ENCODE measurements around the gene LRP2BP. TPM values are rescaled to one million over a fixed set of nuclear protein-coding genes. Genes with fewer than 3 reads are reported as not detected.

The LRP2BP gene
- total RNA-seq, 1 donor from 2014 or later = 0.27 TPM

GRCh38 chr4:185357733-185358440 is 37.8 kb downstream of the LRP2BP start:
- no peaks in the 10 kb centered on the region for H4K20me1 ChIP-seq (ENCODE audit: insufficient read depth, low read length)
- H3K27me3 ChIP-seq (ENCODE audit: insufficient read depth, low read length) = no peaks in the 10 kb centered on the region
- H3K27ac ChIP-seq (ENCODE audit: low read depth, low read length) = peak overlapping the region; percentile 94
- peaks cover 2% of the 10 kb centered on the region for H3K9me3 Mint-ChIP-seq (ENCODE audit: unreplicated experiment)
- peaks cover 7% of the 10 kb centered on the region for H3K36me3 Mint-ChIP-seq (ENCODE audit: low read depth, unreplicated experiment)
- no peaks in the 10 kb centered on the region for H3K9me3 ChIP-seq (ENCODE audit: insufficient read depth, low read depth, low read length)
- peaks cover under 1% of the 10 kb centered on the region for H3K36me3 ChIP-seq (ENCODE audit: insufficient read depth, low read length)
- peaks cover 36% of the 10 kb centered on the region for H3K4me1 ChIP-seq (ENCODE audit: insufficient read depth, low read length)
- no peak overlapping the region for H3K9ac ChIP-seq (ENCODE audit: low read length)
- peak overlapping the region; percentile 95 for H3K27ac Mint-ChIP-seq (ENCODE audit: unreplicated experiment)
- FAIRE-seq = peak; percentile 32
- no peaks in the 10 kb centered on the region for H3K27me3 Mint-ChIP-seq (ENCODE audit: low read depth, unreplicated experiment)
- H3K79me2 ChIP-seq (ENCODE audit: insufficient read depth, low read length) = no peaks in the 10 kb centered on the region
- H3K4me3 Mint-ChIP-seq (ENCODE audit: unreplicated experiment) = no peak overlapping the region
- no peak overlapping the region for H3K4me2 ChIP-seq (ENCODE audit: low read length)
- H2AFZ ChIP-seq (ENCODE audit: low read depth, low read length) = no peak overlapping the region
- no peak overlapping the region for H3K4me3 ChIP-seq (ENCODE audit: insufficient read depth, low read depth, low read length)
- peaks cover 27% of the 10 kb centered on the region for H3K4me1 Mint-ChIP-seq (ENCODE audit: low read depth, unreplicated experiment)
- TF ChIP-seq CTCF (IDR thresholded peaks at IDR 0.05; ENCODE audit: insufficient read depth, low read depth, low read length) (no peak), EZH2 (IDR thresholded peaks at IDR 0.05; ENCODE audit: insufficient read depth, low read length) (no peak)
- DNase-seq (ENCODE audit: low read depth) = no peak

GRCh38 chr4:185357211-185357610 is 38.5 kb downstream of the LRP2BP start:
- no peaks in the 10 kb centered on the region for H3K9me3 ChIP-seq (ENCODE audit: insufficient read depth, low read depth, low read length)
- no peaks in the 10 kb centered on the region for H3K27me3 Mint-ChIP-seq (ENCODE audit: low read depth, unreplicated experiment)
- no peaks in the 10 kb centered on the region for H3K79me2 ChIP-seq (ENCODE audit: insufficient read depth, low read length)
- H3K4me1 Mint-ChIP-seq (ENCODE audit: low read depth, unreplicated experiment) = peaks cover 27% of the 10 kb centered on the region
- FAIRE-seq (no peak), DNase-seq (ENCODE audit: low read depth) (no peak)
- no peak overlapping the region for H3K4me2 ChIP-seq (ENCODE audit: low read length)
- H3K9me3 Mint-ChIP-seq (ENCODE audit: unreplicated experiment) = peaks cover 2% of the 10 kb centered on the region
- no peak overlapping the region for H2AFZ ChIP-seq (ENCODE audit: low read depth, low read length)
- peak overlapping the region; percentile 94 for H3K27ac ChIP-seq (ENCODE audit: low read depth, low read length)
- H3K4me3 ChIP-seq (ENCODE audit: insufficient read depth, low read depth, low read length) = no peak overlapping the region
- no peak for TF ChIP-seq EZH2 (IDR thresholded peaks at IDR 0.05; ENCODE audit: insufficient read depth, low read length)
- TF ChIP-seq CTCF (IDR thresholded peaks at IDR 0.05; ENCODE audit: insufficient read depth, low read depth, low read length) = no peak
- no peak overlapping the region for H3K27ac Mint-ChIP-seq (ENCODE audit: unreplicated experiment)
- H3K27me3 ChIP-seq (ENCODE audit: insufficient read depth, low read length) = no peaks in the 10 kb centered on the region
- no peak overlapping the region for H3K9ac ChIP-seq (ENCODE audit: low read length)
- H4K20me1 ChIP-seq (ENCODE audit: insufficient read depth, low read length) = no peaks in the 10 kb centered on the region
- H3K36me3 ChIP-seq (ENCODE audit: insufficient read depth, low read length) = no peaks in the 10 kb centered on the region
- H3K36me3 Mint-ChIP-seq (ENCODE audit: low read depth, unreplicated experiment) = peaks cover 12% of the 10 kb centered on the region
- peaks cover 32% of the 10 kb centered on the region for H3K4me1 ChIP-seq (ENCODE audit: insufficient read depth, low read length)
- no peak overlapping the region for H3K4me3 Mint-ChIP-seq (ENCODE audit: unreplicated experiment)

- Histone ChIP-seq H3K27ac (ENCODE audit: low read depth, low read length) (no peak overlapping the region), H2AFZ (ENCODE audit: low read depth, low read length) (no peak overlapping the region), H3K9ac (ENCODE audit: low read length) (no peak overlapping the region), H3K9me3 (ENCODE audit: insufficient read depth, low read depth, low read length) (no peaks in the 10 kb centered on the region), H4K20me1 (ENCODE audit: insufficient read depth, low read length) (no peaks in the 10 kb centered on the region), H3K4me3 (ENCODE audit: insufficient read depth, low read depth, low read length) (no peak overlapping the region), H3K79me2 (ENCODE audit: insufficient read depth, low read length) (no peaks in the 10 kb centered on the region), H3K36me3 (ENCODE audit: insufficient read depth, low read length) (peaks cover 6% of the 10 kb centered on the region), H3K27me3 (ENCODE audit: insufficient read depth, low read length) (no peaks in the 10 kb centered on the region), H3K4me1 (ENCODE audit: insufficient read depth, low read length) (peaks cover 5% of the 10 kb centered on the region), H3K4me2 (ENCODE audit: low read length) (no peak overlapping the region)
- H3K27me3 Mint-ChIP-seq (ENCODE audit: low read depth, unreplicated experiment) = no peaks in the 10 kb centered on the region
- H3K36me3 Mint-ChIP-seq (ENCODE audit: low read depth, unreplicated experiment) = peaks cover 33% of the 10 kb centered on the region
- H3K4me1 Mint-ChIP-seq (ENCODE audit: low read depth, unreplicated experiment) = peaks cover 9% of the 10 kb centered on the region
- H3K4me3 Mint-ChIP-seq (ENCODE audit: unreplicated experiment) = no peak overlapping the region
- no peak for TF ChIP-seq EZH2 (IDR thresholded peaks at IDR 0.05; ENCODE audit: insufficient read depth, low read length)
- no peak for TF ChIP-seq CTCF (IDR thresholded peaks at IDR 0.05; ENCODE audit: insufficient read depth, low read depth, low read length)
- FAIRE-seq (no peak), DNase-seq (ENCODE audit: low read depth) (no peak)
- H3K9me3 Mint-ChIP-seq (ENCODE audit: unreplicated experiment) = no peaks in the 10 kb centered on the region
- H3K27ac Mint-ChIP-seq (ENCODE audit: unreplicated experiment) = no peak overlapping the region
Observed at GRCh38 chr4:185352741-185353140, 43.0 kb downstream of the LRP2BP start.
